NCI-H1105 (cell line): Measurements from ENCODE around the gene HPSE2.
A peak's percentile ranks its signal among the peaks of the same experiment; 100 is the strongest.

Experiments
- DNase-seq: peaks from one replicate; lab custom pipeline; 2025; lab: John Stamatoyannopoulos, UW

The HPSE2 gene

DNA sequence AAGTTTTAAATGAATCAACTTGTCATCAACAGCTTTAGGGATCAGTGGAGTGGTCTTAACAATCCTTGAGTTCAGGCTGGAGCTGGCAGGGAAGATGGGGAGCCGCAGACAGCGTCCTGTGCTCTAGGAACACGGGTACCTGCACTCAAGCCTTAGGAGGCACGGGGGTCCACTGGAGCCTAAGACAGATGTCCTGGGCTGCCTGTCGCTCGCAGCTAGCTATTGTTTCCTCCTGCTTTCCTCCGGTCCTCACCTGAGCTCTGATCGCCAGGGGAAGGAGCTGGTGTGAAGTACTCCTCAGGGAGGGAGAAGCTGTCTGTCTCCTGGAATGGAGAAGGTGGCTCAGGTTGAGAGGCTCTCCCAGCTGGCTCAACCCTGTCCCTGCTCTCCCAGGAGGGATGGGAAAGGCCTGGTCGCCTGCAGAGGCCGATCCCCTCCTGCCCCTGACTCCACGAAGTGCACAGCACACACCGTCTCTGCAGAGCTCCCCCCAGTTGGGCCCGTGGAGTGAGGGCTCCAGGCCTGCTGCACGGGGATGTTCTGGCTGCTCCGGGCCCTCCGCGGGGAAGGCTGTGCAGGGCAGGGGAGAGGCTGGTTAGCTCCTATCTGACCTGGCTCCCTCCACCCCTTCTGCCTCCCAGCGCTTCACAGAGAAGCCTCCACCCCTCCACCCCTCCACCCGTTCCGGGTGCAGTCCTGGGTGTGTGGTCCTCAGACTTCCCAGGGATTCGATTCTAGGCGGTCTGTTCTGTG, 806.2 kb downstream of the HPSE2 start:
- no peak for DNase-seq

DNA sequence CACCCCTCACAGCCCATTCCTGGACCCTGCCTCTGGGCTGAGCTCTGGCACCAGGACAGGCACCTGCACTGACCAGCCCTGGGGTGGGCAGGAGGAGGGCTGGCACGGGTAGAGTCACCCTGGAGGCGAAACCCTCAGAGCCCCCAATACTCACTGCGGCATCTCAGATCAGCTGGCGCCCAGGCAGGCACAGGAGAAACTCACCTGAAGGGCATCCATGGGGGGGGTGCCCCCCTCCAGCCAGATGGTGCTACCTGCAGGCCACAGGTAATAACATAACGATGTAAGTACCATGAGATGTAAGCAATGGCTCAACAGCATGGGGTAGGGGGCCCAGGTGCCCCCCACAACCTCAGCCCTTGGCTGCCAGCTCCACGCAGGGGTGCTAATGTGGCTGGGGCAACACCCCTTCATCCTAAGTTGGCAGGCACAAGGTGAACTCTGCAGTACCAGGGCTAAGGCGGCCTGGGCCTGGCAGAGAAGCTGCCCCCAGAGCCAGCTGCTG, 808.6 kb downstream of the HPSE2 start:
- no peak for DNase-seq

DNA sequence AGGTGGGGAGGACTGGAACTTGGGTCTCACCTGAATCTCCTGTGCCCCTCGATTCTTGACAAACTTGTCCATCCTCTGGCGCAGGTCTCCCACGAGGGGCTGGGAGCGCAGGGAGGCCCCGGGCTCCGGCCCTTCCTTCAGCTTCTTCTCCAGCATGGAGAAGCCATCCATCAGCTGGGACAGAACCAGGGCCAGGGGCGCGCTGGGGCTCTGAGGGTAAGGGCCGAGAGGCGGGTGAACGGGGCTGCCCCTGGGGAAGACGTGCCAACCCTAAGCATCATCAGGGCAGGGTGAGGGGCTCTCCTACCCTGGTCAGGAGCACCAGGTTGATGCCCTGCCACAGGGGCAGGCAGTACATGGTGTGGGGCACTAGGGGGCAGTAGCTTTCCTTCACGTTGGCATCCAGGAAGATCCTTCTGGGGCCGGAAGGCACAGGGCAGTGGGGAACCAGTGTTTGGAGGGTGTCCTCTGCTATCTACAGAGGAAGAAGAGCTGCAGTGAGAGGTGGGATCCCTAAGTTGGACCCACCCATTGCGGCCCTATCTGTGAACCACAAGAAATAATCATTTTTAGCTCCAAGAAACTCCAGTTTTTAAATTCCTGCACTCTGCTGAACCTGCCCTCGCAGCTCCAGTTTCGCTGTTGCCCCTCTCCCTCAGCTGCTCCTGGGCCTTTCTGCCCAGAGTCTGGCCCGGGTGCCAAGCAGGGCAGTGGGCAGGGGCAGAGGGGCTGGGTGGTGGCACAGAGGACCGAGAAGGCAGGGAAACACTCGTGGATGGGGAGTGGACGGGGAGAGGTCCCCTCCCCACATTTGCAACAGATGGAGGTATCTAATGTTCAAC, 809.9 kb downstream of the HPSE2 start:
- no peak for DNase-seq

- DNase-seq, result no peak
These were observed 811.1 kb downstream of the HPSE2 start for GRCh38 chr10:98424295-98425254.

DNA sequence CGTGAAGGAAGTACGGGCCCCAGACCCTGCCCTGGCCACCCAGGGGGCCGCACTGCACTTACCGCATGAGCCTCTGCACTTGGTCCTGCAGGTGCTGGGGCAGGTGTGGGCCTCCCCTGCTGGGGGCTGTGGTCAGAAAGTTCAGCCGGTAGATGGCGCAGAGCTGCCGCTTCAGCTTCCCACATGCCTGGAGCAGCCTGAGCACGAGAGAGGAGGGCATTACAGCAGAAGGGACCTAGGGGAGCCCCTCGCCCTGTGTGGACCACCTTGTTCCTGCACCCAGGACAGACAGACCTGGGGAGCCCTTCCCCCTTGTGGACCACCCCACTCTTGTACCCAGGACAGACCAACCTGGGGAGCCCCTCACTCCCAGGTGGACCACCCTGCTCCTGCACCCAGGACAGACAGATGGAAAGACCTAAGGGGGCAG, 811.9 kb downstream of the HPSE2 start:
- no peak for DNase-seq

GRCh38 chr10:98422182-98422581, 813.5 kb downstream of the HPSE2 start:
- DNase-seq, result no peak

DNA sequence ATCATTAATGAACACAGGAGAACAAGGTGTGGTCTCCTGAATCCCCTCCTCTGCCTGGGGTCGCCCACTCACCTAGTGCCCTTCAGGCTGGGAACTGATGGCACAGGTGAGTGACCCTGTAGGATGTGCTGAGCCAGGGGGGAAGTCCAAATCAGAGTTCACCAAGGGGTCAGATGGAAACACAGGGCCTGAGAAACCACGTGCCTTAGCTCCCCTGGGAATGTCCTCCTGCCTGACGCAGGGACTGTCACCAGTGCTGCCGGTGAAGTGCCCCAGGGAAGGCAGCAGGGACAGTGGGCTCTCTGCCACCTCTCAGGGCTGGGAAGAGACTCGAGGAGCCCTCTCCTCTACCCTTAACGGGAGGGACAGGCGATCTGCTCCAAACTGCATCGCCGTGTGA, 814.9 kb downstream of the HPSE2 start:
- DNase-seq, result no peak

DNA sequence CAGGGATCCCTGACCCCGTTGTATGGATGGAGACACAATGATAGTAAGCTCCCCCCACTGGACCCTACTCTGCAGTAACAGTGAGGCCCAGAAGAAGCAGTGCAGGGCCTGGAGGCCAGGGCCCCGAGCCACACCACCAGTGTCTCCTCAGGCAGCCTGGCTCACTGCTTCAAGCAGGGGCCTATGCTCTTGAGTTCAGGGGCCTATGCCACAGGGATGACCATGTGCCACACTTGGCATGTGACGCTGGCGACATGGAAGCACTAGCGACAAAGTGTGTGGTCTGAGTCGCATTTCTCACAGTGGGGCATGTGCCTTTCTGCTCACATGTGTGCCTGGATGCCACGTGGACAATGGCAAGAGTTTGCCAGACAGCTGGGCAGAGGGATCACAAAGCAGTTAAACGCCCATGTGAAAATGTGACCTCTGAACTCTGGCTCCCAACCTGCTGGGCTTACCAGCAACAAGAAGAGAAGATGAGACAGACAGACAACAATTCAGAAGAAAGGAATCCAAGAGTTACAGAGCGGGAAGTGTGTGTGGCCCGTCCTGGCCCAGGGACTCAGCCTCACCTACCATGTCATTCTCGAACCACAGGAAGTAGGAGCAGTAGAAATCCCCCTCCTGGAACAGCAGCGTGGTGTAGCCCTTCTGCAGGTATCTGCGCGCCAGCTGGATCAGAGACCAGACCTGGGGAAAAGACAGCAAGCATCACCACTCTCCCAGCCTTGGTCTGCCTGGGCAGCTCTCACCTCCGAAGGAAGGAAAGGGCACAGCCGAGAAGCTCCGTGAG, 816.0 kb downstream of the HPSE2 start:
- no peak for DNase-seq

- DNase-seq, result no peak
These were observed 816.8 kb downstream of the HPSE2 start for GRCh38 chr10:98418665-98419468.

- DNase-seq, result no peak
These were observed 817.5 kb downstream of the HPSE2 start for GRCh38 chr10:98417973-98418664.

- no peak for DNase-seq
These were observed 818.1 kb downstream of the HPSE2 start for GRCh38 chr10:98417481-98417959.

- no peak for DNase-seq
These were observed 818.9 kb downstream of the HPSE2 start for GRCh38 chr10:98416606-98417388.

GRCh38 chr10:98415731-98416119, 819.9 kb downstream of the HPSE2 start:
- DNase-seq, result no peak

- peak; percentile 80 for DNase-seq
These were observed 820.5 kb downstream of the HPSE2 start, which contains the start of gene PYROXD2 for GRCh38 chr10:98414932-98415730. Gene PYROXD2, minus strand, starts transcription at chr10:98415182. Its CDS starts 47 bp downstream, at chr10:98415135.

DNA sequence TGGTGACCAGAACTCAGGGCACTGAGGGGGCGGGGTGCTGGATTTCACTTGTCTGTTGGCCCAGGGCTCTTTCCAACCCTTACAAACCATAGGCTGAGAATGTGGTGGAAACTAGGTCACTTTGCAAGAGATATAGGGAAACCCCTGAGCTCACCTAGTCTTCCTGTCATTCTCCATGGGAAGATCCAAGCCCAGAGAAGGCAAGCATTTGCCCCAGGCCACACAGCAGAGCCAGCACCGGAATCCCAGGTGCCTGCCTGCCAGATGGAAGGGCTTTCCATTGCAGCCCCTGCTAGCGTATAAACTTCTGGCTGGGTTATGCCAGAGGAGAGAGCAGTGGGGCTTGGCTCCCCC, 821.1 kb downstream of the HPSE2 start:
- no peak for DNase-seq

- no peak for DNase-seq
These were observed 823.9 kb downstream of the HPSE2 start for GRCh38 chr10:98411768-98412167.

DNA sequence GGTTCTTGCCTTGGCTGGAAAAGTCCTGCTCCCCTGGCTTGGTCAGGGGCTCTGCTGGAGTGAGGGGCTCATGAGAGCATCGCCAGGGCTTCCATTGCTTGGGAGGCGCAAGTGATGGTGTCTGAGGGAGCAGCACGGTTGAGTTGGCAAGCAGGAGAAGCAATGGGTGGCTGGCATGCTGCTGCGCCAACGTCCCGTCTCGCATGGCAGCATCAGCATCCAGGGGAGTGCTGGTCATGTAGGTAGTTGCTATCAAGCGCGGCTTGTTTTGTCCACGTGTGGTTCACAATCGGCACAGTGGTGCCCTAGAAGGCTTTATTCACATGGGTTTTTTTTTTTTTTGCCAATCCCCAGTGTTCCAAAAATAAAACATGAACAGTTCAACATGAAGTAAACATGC, 824.5 kb downstream of the HPSE2 start:
- no peak for DNase-seq

GRCh38 chr10:98410759-98411158, 824.9 kb downstream of the HPSE2 start:
- DNase-seq, result no peak
